ENCODE measurements around the gene SERINC3.

DNA sequence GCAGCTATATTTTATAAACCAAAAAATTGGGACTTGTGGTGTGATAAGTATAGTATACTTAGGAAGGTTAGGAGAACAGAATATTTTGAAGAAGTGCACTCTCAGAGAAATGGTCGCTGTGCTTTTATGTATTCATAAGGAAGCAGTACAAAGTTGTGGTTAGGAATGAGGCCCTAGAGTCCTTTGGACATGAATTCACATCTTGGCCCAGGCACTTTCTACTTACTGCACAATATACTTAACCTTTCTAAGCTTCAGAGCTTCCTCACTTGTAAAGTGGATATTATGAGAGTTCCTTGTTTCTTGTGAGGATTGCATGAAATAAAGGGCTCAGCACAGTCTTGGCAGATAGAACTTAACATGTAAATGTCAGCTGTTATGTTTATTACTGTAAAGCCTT, 21.0 kb upstream of the SERINC3 start:
- no peak for TF ChIP-seq EZH2 (IDR thresholded peaks at IDR 0.05; ENCODE audit: low read depth)
- TF ChIP-seq, protein P1, sequence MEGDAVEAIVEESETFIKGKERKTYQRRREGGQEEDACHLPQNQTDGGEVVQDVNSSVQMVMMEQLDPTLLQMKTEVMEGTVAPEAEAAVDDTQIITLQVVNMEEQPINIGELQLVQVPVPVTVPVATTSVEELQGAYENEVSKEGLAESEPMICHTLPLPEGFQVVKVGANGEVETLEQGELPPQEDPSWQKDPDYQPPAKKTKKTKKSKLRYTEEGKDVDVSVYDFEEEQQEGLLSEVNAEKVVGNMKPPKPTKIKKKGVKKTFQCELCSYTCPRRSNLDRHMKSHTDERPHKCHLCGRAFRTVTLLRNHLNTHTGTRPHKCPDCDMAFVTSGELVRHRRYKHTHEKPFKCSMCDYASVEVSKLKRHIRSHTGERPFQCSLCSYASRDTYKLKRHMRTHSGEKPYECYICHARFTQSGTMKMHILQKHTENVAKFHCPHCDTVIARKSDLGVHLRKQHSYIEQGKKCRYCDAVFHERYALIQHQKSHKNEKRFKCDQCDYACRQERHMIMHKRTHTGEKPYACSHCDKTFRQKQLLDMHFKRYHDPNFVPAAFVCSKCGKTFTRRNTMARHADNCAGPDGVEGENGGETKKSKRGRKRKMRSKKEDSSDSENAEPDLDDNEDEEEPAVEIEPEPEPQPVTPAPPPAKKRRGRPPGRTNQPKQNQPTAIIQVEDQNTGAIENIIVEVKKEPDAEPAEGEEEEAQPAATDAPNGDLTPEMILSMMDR (conservative IDR thresholded peaks at IDR 0.05) = no peak
